GM12872 (cell line): Measurements from ENCODE around the gene CCDC152.

Experiments used
- TF ChIP-seq, protein P1 (sequence below): IDR thresholded peaks from 3 replicates; pipeline ENCODE4 v1.5.1; 2011; ENCODE audit warnings: low read depth, mild to moderate bottlenecking, low read length, moderate library complexity; ENCODE audit not compliant: insufficient read depth

The CCDC152 gene

DNA sequence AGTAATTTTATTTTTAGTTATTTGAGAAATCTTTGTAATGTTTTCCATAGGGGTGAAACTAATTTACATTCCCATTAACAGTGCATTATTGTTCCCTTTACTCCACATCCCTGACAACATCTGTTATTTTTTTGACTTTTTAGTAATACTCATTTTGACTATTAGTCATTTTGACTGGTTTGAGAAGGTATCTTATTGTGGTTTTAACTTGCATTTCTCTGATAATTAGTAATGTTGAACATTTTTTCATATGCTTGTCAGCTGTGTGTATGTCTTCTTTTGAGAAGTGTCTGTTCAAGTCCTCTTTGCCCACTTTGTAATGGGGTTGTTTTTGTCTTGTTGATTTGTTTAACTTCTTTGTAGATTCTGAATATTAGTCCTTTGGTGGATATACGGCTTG lies 27.5 kb downstream of the CCDC152 start:
- TF ChIP-seq, protein P1, sequence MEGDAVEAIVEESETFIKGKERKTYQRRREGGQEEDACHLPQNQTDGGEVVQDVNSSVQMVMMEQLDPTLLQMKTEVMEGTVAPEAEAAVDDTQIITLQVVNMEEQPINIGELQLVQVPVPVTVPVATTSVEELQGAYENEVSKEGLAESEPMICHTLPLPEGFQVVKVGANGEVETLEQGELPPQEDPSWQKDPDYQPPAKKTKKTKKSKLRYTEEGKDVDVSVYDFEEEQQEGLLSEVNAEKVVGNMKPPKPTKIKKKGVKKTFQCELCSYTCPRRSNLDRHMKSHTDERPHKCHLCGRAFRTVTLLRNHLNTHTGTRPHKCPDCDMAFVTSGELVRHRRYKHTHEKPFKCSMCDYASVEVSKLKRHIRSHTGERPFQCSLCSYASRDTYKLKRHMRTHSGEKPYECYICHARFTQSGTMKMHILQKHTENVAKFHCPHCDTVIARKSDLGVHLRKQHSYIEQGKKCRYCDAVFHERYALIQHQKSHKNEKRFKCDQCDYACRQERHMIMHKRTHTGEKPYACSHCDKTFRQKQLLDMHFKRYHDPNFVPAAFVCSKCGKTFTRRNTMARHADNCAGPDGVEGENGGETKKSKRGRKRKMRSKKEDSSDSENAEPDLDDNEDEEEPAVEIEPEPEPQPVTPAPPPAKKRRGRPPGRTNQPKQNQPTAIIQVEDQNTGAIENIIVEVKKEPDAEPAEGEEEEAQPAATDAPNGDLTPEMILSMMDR = no peak

DNA sequence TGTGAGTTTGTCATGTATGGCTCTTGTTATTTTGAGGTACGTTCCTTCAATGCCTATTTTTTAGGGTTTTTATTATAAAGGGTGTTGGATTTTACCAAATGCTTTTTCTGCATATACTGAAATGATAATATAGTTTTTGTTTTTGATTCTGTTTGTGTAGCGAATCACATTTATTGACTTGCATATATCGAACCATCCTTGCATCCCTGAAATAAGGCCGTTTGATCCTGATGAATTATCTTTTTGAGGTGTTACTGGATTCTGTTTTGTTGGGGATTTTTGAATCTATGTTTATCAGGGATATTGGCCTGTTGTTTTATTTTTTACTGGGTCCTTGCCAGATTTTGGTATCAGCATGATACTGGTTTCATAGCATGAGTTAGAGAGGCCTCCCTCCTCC lies 29.1 kb downstream of the CCDC152 start:
- TF ChIP-seq, protein P1 = no peak

- TF ChIP-seq, protein P1 = no peak
Observed at GRCh38 chr5:42787073-42787472, 30.5 kb downstream of the CCDC152 start.

GRCh38 chr5:42787845-42788244 lies 31.2 kb downstream of the CCDC152 start:
- TF ChIP-seq, protein P1 = no peak

DNA sequence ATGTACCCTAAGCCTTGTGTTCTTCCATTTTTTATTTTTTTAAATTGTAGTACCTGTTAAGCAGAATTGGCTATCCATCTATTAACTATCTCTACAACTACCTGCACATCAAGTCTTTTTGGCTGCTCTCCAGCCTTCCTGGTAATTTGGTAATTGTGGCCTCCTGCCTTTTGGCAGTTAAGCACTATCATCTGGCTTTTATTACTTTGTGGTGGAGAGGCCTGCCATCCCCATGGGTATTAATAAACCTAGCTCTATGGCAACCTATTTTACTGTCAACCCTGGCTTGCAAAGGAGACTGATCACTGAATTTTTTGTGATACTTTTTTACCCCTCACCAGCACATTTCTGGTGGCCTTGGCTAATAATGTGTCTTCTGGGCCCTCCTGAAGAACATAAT lies 34.5 kb downstream of the CCDC152 start:
- TF ChIP-seq, protein P1 = no peak

- TF ChIP-seq, protein P1 = no peak
Observed at GRCh38 chr5:42798284-42799240, 41.9 kb downstream of the CCDC152 start.

- TF ChIP-seq, protein P1 = no peak
Observed at GRCh38 chr5:42799241-42799608, 42.6 kb downstream of the CCDC152 start.
